CD4-positive, alpha-beta T cell treated with Interleukin-6 at 100 ng/mL for 8 hours (primary cell): ENCODE data around the gene HTR3B.
"Not testable (repeated sequence)": the region's sequence is repeated elsewhere in the genome, so short reads cannot be mapped to it uniquely, and the experiment has no call there.

Experiments
- DNase-seq: peaks from one replicate; pipeline ENCODE4 v3.0.0-alpha.2; 2020; ENCODE audit warnings: mixed read lengths, low spot score

The HTR3B gene

GRCh38 chr11:113884361-113884836 is 20.2 kb upstream of the HTR3B start:
- no peak for DNase-seq

GRCh38 chr11:113885897-113886296 is 18.7 kb upstream of the HTR3B start:
- no peak for DNase-seq

DNA sequence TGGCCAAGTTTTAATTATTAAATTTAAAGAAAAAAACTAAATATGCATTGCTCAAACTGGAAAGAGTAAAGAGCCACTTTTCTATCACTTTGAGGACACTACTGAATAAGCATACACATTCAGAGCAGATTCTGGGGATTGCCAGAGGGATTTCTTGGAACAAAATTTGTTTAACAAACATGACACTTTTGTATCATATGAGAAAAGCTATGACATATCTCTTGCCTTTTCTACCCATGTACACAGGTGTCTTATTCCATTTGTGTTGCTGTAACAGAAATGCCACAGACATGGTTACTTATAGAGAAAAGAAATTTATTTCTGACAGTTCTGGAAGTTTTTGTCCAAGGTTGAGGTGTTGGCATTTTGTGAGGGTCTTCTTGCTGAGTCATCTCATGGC is 15.7 kb upstream of the HTR3B start:
- DNase-seq = no peak

DNA sequence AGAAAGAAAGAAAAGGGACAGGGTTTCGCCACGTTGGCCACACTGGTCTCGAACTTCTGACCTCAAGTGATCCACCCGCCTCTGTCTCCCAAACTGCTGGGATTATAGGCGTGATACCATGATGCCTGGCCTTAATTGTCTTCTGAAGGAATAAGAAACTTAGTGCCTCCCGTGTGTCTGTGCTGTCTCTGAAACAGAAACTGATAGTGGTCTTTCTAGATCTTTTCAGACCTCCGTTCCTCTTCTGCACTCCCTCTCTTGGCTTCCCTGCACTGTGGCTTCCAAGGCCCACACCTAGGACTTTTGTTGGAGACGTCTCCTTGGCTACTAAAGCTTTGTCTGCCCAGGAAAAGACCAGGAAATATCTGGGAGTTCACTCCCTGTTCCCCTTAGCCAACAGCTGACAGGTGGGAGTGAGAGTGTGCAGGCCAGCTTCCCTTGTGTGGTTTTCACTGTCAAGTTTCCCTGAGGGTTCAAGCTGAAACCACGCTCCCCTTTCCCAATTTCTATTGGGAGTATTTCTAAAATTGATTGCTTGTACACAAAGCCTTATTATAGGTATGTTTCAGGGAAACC is 10.1 kb upstream of the HTR3B start:
- DNase-seq = no peak

- DNase-seq = no peak
These were observed 9.0 kb upstream of the HTR3B start for GRCh38 chr11:113895367-113896155.

DNA sequence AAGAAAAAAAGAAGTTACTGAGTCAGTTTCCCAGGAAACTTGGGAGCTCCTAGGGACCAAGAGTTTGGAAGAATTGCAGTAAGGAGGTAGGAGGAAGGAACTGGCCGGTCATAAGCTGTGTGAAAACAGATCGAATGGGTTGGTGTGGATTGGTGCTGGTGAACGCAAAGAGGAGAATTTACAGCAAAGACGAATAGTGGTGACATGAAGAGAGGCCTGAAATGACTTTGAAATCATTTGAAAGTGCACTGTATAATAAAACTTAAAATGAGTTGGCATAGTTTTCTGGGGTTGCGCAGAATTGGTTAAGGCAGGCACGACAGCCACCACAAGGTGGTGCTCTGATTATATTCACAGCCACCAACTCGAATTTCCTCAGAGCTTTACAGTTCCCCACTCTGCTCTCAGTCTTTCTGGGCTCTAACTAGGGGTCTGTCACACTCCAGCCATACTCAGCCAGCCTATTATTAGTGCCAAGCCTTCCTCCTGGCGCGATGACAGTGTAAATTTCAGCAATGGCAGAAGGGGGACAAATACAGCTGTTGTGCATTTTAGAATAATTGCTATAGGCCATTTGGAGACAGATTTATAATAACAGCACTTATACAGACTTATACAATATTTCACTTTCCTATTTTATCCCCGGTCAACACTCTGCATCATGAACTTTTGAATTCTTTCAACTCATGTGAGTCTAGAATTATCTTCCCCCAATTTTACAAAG is 8.3 kb upstream of the HTR3B start:
- DNase-seq = peak; percentile 30

- DNase-seq = no peak
These were observed 3.5 kb upstream of the HTR3B start for GRCh38 chr11:113901141-113901540.

DNA sequence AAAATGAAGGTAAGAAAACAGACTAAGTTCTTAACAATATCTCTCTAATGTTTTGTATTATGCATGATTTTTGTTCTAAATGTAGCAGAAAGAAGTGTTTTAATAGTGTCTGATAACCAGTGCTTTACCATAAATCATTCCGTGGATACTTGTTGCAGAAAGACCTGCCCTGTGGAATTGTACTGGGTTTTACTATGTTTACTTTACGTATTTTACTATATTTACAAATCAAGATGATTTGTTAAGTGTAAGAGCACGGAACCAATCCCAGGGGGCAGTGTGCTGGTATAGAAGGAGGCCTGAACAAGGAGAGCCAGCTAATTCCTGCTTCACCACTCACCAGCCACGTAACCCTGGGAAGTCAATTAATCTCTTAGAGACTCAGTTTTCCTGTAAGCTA is 1.4 kb downstream of the HTR3B start:
- no peak for DNase-seq

- no peak for DNase-seq
These were observed 1.9 kb downstream of the HTR3B start for GRCh38 chr11:113906516-113906915.

- DNase-seq = no peak
These were observed 2.6 kb downstream of the HTR3B start for GRCh38 chr11:113907152-113907551.

- DNase-seq = no peak
These were observed 3.1 kb downstream of the HTR3B start for GRCh38 chr11:113907681-113908080.

DNA sequence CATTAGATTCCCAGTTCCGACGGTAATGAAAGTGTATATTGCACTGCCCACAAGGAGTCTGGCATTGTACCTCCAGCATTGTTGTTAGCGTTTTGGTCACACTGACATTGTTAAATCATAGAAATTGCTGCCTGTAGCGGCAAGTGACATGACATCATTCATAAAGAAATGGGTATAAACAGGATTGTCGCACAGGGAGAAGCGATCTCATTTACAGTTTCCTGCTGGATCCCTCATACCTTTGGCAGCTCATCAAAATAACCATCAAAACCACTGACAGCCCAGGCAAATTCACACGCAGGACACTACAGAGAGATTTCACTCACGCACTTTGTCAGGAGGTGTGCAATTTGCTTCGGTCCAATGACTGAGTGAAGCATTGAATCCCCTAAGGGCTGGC is 3.5 kb downstream of the HTR3B start:
- no peak for DNase-seq

DNA sequence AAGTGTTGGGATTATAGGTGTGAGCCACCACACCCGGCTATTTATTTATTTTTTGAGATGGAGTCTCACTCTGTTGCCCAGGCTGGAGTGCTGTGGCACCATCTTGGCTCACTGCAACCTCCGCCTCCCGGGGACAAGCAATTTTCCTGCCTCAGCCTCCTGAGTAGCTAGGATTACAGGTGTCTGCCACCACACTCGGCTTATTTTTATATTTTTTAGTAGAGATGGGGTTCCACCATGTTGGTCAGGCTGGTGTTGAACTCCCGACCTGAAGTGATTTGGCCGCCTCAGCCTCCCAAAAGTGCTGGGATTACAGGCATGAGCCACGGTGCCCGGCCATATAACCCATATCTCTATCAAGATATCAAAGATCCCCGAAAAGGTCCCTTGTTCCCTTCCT is 6.9 kb downstream of the HTR3B start:
- not testable (repeated sequence) for DNase-seq

DNA sequence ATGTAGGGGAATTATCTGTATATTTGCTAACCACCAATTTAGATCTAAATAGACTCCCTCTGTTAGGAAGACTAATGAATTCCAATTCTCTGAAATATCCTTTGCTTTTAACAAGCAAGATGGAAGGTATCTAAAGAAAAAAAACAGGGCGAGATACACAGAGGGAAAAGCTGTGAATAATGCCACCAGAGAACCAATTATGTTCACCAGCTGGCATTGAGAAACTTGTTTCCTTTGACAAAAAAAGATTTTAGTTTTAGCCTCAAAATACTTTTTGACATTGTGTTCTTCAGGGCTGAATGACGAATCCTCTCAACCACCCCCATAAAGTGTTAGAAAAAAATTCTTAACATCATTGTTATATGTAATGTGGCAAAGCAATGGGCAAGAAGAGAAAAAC is 19.0 kb downstream of the HTR3B start:
- DNase-seq = no peak

- DNase-seq = no peak
These were observed 21.9 kb downstream of the HTR3B start for GRCh38 chr11:113926273-113927197.

GRCh38 chr11:113928311-113928710 is 23.7 kb downstream of the HTR3B start:
- no peak for DNase-seq

DNA sequence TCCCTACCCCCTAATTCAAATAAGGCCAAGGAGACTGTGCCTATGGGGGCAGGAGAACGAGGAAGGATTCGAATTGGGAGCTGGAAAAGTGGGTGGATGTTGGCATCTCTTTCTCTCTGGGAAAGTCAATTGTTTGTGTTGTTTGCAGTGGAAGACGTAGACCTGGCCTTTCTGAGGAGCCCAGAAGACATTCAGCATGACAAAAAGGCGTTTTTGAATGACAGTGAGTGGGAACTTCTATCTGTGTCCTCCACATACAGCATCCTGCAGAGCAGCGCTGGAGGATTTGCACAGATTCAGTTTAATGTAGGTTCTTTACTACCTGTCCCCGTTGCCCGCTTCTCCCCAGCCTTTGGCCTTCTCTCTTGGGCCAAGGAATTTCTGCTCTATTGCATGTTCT is 28.2 kb downstream of the HTR3B start:
- no peak for DNase-seq

- not testable (repeated sequence) for DNase-seq
These were observed 29.6 kb downstream of the HTR3B start for GRCh38 chr11:113934193-113934592.

DNA sequence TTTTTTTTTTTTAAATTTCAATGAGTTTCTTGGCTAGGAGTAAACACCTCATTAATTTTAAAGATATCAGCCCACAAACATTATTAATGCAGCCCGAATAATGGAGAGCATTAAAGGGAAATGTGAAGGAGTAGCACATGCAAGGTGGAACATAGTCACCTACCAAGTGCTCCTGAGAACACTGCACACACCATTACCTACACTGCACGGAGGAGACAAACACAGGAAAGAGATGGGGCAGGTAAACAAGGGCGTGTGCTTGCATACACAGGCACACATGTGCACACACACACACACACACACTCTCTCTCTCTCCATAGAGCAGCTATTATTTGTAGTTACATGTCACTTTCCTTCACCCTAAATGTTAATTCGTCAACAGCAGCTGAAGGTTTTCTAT is 30.2 kb downstream of the HTR3B start:
- no peak for DNase-seq

DNA sequence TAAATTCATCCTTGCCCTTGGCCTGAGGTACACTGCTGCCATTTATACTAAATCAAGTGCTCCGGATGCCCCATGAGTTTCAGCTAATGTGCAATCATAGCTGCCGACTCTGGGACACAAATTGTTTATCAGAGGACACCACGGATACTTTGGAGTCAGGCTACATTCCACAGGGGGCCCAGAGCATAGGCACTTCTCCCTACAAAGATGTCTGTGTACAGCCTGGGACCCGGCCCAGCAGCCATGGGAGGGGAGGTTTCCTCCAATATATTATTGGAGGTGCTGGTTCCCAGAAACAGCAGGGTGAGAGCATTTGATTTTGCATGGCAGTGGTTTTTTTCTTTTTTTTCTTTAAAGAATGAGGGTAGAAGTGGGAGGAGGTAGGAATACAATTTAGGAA is 31.3 kb downstream of the HTR3B start:
- no peak for DNase-seq

DNA sequence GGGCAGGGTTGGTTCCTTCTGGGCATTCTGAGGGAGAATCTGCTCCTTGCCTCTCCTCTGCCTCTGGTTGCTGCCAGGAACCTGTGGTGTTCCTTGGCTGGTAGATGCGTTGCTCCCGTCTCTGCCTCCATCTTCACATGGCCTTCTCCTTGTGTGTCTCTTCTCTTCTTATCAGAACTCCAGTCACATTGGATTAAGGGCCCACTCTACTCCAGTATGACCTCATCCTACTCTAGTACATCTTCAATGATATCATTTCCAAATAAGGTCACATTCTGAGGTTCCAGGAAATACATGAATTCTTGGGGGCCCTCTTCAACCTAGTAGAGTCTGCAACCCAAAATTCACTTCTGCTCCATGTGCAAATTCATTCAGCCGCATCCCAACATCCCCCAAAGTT is 33.3 kb downstream of the HTR3B start:
- DNase-seq = no peak

DNA sequence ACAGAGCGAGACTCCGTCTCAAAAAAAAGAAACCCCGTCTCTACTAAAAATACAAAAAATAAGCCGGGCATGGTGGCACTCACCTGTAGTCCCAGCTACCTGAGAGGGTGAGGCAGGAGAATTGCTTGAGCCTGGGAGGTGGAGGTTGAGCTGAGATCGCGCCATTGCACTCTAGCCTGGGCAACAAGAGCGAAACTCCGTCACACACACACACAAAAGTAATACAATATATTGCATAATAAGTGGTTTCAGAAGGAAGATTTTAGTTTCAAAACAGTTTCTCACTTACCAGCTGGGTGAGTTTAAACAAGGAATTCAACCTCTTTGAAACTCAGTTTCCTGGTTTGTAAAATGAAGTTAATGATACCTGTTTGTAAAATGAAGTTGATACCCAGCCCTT is 37.7 kb downstream of the HTR3B start:
- no peak for DNase-seq
